ENCODE measurements around the gene SLC9A8.

The SLC9A8 gene

DNA sequence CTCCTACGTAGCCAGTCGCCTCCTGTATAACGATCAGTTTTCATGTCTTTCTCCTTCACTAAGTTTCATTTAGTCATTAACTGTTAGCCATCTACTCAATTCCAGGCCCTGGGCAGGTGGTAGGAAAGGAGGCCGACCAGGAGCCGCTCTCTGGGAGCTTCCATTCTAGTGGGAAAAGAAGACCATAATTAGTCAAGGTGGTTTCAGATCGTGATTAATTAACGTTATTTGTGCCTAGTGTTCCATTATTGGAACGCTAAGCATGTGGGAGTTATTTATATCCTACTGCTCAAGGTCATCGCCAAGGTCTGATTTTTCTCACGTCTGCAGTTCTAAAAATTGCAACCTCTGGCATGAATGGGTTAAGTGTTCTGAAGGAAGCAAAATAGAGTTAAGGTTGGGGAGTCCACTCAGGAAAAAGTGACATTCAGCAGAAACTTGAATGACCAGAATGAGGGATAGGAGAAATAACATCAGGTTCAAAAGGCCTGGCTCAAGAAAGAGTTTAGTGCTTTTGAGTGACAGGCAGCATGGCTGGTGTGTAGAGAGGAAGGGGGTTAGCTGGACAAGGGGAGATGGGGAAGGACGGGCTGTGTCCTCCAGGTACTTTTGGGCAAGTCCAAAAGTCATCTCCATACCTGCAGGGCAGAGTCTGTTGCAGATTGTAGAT lies 812 bp downstream of the SLC9A8 start:
- TF ChIP-seq, protein P1, sequence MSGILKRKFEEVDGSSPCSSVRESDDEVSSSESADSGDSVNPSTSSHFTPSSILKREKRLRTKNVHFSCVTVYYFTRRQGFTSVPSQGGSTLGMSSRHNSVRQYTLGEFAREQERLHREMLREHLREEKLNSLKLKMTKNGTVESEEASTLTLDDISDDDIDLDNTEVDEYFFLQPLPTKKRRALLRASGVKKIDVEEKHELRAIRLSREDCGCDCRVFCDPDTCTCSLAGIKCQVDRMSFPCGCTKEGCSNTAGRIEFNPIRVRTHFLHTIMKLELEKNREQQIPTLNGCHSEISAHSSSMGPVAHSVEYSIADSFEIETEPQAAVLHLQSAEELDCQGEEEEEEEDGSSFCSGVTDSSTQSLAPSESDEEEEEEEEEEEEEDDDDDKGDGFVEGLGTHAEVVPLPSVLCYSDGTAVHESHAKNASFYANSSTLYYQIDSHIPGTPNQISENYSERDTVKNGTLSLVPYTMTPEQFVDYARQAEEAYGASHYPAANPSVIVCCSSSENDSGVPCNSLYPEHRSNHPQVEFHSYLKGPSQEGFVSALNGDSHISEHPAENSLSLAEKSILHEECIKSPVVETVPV (CRISPR knock-in tag; IDR thresholded peaks at IDR 0.05): no peak
- TF ChIP-seq, protein P2, sequence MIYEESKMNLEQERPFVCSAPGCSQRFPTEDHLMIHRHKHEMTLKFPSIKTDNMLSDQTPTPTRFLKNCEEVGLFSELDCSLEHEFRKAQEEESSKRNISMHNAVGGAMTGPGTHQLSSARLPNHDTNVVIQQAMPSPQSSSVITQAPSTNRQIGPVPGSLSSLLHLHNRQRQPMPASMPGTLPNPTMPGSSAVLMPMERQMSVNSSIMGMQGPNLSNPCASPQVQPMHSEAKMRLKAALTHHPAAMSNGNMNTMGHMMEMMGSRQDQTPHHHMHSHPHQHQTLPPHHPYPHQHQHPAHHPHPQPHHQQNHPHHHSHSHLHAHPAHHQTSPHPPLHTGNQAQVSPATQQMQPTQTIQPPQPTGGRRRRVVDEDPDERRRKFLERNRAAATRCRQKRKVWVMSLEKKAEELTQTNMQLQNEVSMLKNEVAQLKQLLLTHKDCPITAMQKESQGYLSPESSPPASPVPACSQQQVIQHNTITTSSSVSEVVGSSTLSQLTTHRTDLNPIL (CRISPR knock-in tag; IDR thresholded peaks at IDR 0.05; ENCODE audit: low read depth): peak; percentile 53; the same call in 1 of the 2 replicates
- TF ChIP-seq ZFP30 (CRISPR knock-in tag; IDR thresholded peaks at IDR 0.05) (no peak), TOX (CRISPR knock-in tag; IDR thresholded peaks at IDR 0.05; ENCODE audit: borderline replicate concordance) (no peak), SNAI2 (CRISPR knock-in tag; IDR thresholded peaks at IDR 0.05) (no peak)

DNA sequence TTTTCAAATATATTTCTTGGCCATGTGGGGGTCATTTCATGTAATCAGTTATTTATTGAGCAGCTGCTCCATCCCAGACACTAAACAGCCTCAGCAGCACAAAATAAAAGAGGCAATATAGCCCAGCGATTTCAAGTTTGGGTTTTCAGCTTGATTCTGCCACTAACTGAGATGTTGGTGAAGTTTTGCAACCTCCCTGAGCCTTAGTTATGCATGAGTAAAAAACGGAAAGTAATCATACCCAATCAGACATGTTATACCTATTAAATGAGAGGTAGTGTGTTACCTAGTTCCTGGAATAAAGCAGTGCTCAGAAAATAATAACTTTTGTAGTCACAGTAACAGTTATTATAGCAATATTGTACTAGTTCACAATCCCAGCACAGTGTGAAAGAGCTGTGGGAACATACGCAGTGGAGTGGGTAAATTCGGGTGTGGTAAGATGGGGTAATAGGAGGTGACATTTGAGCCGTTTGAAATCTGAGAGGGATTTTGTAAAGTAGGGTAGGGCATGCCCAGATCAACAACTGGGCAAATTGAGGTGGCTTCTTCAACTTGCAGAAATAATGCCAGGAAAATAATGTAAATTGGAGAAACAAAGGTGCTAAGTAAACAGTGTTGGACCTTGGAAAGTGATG lies 1.5 kb downstream of the SLC9A8 start:
- ATAC-seq: no peak
- no peak for TF ChIP-seq ZNF8 (CRISPR knock-in tag; IDR thresholded peaks at IDR 0.05)
- TF ChIP-seq ZNF70 (CRISPR knock-in tag; IDR thresholded peaks at IDR 0.05): no peak
- TF ChIP-seq OSR1 (CRISPR knock-in tag; IDR thresholded peaks at IDR 0.05): no peak
- TF ChIP-seq TOX (CRISPR knock-in tag; IDR thresholded peaks at IDR 0.05; ENCODE audit: borderline replicate concordance): no peak
- TF ChIP-seq SNAI2 (CRISPR knock-in tag; IDR thresholded peaks at IDR 0.05): no peak
- TF ChIP-seq PPARA (CRISPR knock-in tag; IDR thresholded peaks at IDR 0.05; ENCODE audit: borderline replicate concordance): no peak
- TF ChIP-seq ZFP30 (CRISPR knock-in tag; IDR thresholded peaks at IDR 0.05): no peak
- TF ChIP-seq, protein P3, sequence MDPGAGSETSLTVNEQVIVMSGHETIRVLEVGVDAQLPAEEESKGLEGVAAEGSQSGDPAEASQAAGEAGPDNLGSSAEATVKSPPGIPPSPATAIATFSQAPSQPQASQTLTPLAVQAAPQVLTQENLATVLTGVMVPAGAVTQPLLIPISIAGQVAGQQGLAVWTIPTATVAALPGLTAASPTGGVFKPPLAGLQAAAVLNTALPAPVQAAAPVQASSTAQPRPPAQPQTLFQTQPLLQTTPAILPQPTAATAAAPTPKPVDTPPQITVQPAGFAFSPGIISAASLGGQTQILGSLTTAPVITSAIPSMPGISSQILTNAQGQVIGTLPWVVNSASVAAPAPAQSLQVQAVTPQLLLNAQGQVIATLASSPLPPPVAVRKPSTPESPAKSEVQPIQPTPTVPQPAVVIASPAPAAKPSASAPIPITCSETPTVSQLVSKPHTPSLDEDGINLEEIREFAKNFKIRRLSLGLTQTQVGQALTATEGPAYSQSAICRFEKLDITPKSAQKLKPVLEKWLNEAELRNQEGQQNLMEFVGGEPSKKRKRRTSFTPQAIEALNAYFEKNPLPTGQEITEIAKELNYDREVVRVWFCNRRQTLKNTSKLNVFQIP (CRISPR knock-in tag; IDR thresholded peaks at IDR 0.05; ENCODE audit: borderline replicate concordance, low read depth): no peak
- no peak for TF ChIP-seq GLIS3 (CRISPR knock-in tag; IDR thresholded peaks at IDR 0.05)
- TF ChIP-seq, protein P4, sequence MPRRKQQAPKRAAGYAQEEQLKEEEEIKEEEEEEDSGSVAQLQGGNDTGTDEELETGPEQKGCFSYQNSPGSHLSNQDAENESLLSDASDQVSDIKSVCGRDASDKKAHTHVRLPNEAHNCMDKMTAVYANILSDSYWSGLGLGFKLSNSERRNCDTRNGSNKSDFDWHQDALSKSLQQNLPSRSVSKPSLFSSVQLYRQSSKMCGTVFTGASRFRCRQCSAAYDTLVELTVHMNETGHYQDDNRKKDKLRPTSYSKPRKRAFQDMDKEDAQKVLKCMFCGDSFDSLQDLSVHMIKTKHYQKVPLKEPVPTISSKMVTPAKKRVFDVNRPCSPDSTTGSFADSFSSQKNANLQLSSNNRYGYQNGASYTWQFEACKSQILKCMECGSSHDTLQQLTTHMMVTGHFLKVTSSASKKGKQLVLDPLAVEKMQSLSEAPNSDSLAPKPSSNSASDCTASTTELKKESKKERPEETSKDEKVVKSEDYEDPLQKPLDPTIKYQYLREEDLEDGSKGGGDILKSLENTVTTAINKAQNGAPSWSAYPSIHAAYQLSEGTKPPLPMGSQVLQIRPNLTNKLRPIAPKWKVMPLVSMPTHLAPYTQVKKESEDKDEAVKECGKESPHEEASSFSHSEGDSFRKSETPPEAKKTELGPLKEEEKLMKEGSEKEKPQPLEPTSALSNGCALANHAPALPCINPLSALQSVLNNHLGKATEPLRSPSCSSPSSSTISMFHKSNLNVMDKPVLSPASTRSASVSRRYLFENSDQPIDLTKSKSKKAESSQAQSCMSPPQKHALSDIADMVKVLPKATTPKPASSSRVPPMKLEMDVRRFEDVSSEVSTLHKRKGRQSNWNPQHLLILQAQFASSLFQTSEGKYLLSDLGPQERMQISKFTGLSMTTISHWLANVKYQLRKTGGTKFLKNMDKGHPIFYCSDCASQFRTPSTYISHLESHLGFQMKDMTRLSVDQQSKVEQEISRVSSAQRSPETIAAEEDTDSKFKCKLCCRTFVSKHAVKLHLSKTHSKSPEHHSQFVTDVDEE (CRISPR knock-in tag; IDR thresholded peaks at IDR 0.05): no peak
- TF ChIP-seq TCF4 (CRISPR knock-in tag; IDR thresholded peaks at IDR 0.05; ENCODE audit: borderline replicate concordance): no peak

More for the DNA sequence above, 812 bp downstream of the SLC9A8 start:
- ATAC-seq: no peak

DNA sequence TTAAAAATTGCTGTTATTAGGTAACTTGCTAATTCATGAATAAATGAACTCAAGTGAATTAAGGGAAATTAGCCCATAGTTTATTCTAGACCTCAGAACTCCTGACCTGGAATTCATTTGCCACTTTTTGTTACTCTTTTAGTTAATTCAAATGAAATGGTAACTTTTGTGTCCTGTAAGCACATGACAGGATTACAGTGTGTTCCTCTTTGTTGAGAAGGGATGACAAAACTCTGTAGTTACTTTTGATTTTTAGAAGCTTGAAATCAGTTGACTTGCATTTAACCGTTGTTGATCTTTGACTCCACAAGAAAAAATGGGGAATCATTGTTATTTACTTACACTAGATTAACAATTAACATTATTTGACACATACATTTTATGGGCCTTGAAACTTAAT lies 6.2 kb downstream of the SLC9A8 start:
- TF ChIP-seq ISL1 (CRISPR knock-in tag; IDR thresholded peaks at IDR 0.05) (no peak), ZFP30 (CRISPR knock-in tag; IDR thresholded peaks at IDR 0.05) (no peak), ZFP3 (CRISPR knock-in tag; IDR thresholded peaks at IDR 0.05) (no peak), ARNTL (CRISPR knock-in tag; IDR thresholded peaks at IDR 0.05; ENCODE audit: borderline replicate concordance, low read depth) (no peak), TOX (CRISPR knock-in tag; IDR thresholded peaks at IDR 0.05; ENCODE audit: borderline replicate concordance) (no peak), PPARA (CRISPR knock-in tag; IDR thresholded peaks at IDR 0.05; ENCODE audit: borderline replicate concordance) (no peak), ZNF8 (CRISPR knock-in tag; IDR thresholded peaks at IDR 0.05) (no peak), TCF4 (CRISPR knock-in tag; IDR thresholded peaks at IDR 0.05; ENCODE audit: borderline replicate concordance) (no peak), SNAI2 (CRISPR knock-in tag; IDR thresholded peaks at IDR 0.05) (no peak), CSDC2 (CRISPR knock-in tag; IDR thresholded peaks at IDR 0.05) (no peak), ESRRG (CRISPR knock-in tag; IDR thresholded peaks at IDR 0.05) (no peak), ZC3H10 (CRISPR knock-in tag; IDR thresholded peaks at IDR 0.05) (no peak), ZNF565 (CRISPR knock-in tag; conservative IDR thresholded peaks at IDR 0.05; ENCODE audit: low read depth) (no peak), OSR1 (CRISPR knock-in tag; IDR thresholded peaks at IDR 0.05) (no peak)
- TF ChIP-seq, protein P5, sequence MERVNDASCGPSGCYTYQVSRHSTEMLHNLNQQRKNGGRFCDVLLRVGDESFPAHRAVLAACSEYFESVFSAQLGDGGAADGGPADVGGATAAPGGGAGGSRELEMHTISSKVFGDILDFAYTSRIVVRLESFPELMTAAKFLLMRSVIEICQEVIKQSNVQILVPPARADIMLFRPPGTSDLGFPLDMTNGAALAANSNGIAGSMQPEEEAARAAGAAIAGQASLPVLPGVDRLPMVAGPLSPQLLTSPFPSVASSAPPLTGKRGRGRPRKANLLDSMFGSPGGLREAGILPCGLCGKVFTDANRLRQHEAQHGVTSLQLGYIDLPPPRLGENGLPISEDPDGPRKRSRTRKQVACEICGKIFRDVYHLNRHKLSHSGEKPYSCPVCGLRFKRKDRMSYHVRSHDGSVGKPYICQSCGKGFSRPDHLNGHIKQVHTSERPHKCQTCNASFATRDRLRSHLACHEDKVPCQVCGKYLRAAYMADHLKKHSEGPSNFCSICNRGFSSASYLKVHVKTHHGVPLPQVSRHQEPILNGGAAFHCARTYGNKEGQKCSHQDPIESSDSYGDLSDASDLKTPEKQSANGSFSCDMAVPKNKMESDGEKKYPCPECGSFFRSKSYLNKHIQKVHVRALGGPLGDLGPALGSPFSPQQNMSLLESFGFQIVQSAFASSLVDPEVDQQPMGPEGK (CRISPR knock-in tag; IDR thresholded peaks at IDR 0.05; ENCODE audit: borderline replicate concordance): no peak
- TF ChIP-seq, protein P2 (CRISPR knock-in tag; IDR thresholded peaks at IDR 0.05; ENCODE audit: low read depth): no peak
- no peak for ATAC-seq

Data from SK-N-SH treated with all-trans-retinoic acid at 6 μM for 48 hours (cell line).